CD4-positive, alpha-beta T cell (primary cell): ENCODE measurements around the gene TDRD5. TPM values are rescaled to one million over a fixed set of nuclear protein-coding genes. Genes with fewer than 3 reads are reported as not detected.

ENCODE experiments used
- ATAC-seq: fragments of 200-7000 bp; cut with Tn5 transposase; one replicate; pipeline ENCODE4 v1.10.0; 2022; ENCODE audit warnings: mild to moderate bottlenecking; ENCODE audit not compliant: poor library complexity
- CTCF ChIA-PET: fragments of 350-600 bp; sonication (Branson Sonifier 250); formaldehyde crosslinking; loops from one replicate; lab custom pipeline; 2021; ENCODE audit warnings: antibody characterized with exemption, inconsistent platforms; lab: Charles Lee
- POLR2A ChIA-PET: fragments of 350-600 bp; sonication (Branson Sonifier 250); formaldehyde crosslinking; loops from one replicate; lab custom pipeline; 2021; ENCODE audit warnings: antibody characterized with exemption, inconsistent platforms; lab: Charles Lee
- DNase-seq, 14 experiments: peaks; one replicate each; pipeline ENCODE4 v3.0.0-alpha.2; 2013 to 2020; ENCODE audit warnings: mixed read lengths in 2 of 14
- H3K27ac ChIP-seq, 2 donors: one replicate each; pipeline versions ENCODE4 v1.5.1 to v1.7.0; 2013; ENCODE audit warnings: low read length in 2 of 2, low read depth in 1 of 2, mild to moderate bottlenecking in 1 of 2
- H3K27me3 ChIP-seq, 2 experiments: 1 replicate in 1 of 2; 2 replicates in 1 of 2; pipeline versions ENCODE4 v1.6.1 to v1.7.0; 2013; ENCODE audit warnings: low read length in 2 of 2, control low read depth in 1 of 2, mild to moderate bottlenecking in 1 of 2, moderate library complexity in 1 of 2; ENCODE audit not compliant: insufficient read depth in 2 of 2, control insufficient read depth in 1 of 2
- H3K36me3 ChIP-seq: one replicate; pipeline ENCODE4 v1.6.1; 2013; ENCODE audit warnings: low read length, control low read depth; ENCODE audit not compliant: insufficient read depth
- H3K4me1 ChIP-seq: one replicate; pipeline ENCODE4 v1.6.1; 2013; ENCODE audit warnings: low read length, control low read depth; ENCODE audit not compliant: insufficient read depth
- H3K4me3 ChIP-seq: one replicate; pipeline ENCODE4 v1.5.1; 2013; ENCODE audit warnings: mild to moderate bottlenecking, low read length, moderate library complexity
- H3K9me3 ChIP-seq, 2 experiments: 1 replicate in 1 of 2; 2 replicates in 1 of 2; pipeline versions ENCODE4 v1.6.1 to v1.7.0; 2013; ENCODE audit warnings: low read length in 2 of 2, mild to moderate bottlenecking in 2 of 2, control low read depth in 1 of 2, moderate library complexity in 1 of 2; ENCODE audit not compliant: control insufficient read depth in 1 of 2, insufficient read depth in 1 of 2
- H3K27ac Mint-ChIP-seq: one replicate; pipeline ENCODE4 v1.8.0; 2020; ENCODE audit warnings: mixed read lengths
- H3K27me3 Mint-ChIP-seq: one replicate; pipeline ENCODE4 v1.8.0; 2021; ENCODE audit warnings: mixed read lengths
- H3K36me3 Mint-ChIP-seq: one replicate; pipeline ENCODE4 v1.8.0; 2021; ENCODE audit warnings: low read depth, mixed read lengths
- H3K4me1 Mint-ChIP-seq: one replicate; pipeline ENCODE4 v1.8.0; 2021; ENCODE audit warnings: low read depth, mixed read lengths
- H3K4me3 Mint-ChIP-seq: one replicate; pipeline ENCODE4 v1.8.0; 2020; ENCODE audit warnings: mild to moderate bottlenecking, mixed read lengths
- H3K9me3 Mint-ChIP-seq: one replicate; pipeline ENCODE4 v1.8.0; 2020; ENCODE audit warnings: mixed read lengths
- CTCF ChIP-seq: fragments of 200-600 bp; IDR thresholded peaks from one replicate; pipeline ENCODE4 v1.8.0; 2022; ENCODE audit warnings: antibody characterized with exemption, mild to moderate bottlenecking
- intact Hi-C, 2 experiments: fragments of 100-400 bp; cut with DNase I in 1 of 2; cut with micrococcal nuclease in 1 of 2; formaldehyde crosslinking; loops; one replicate each; pipeline versions ENCODE4 v1.15.1 to v1.9.0; 2023 to 2025; cut with DNase I, micrococcal nuclease
- total RNA-seq, 174 experiments: library from RNA in 2 of 174; stranded (reverse) in 2 of 174; gene quantifications; one replicate each; pipeline ENCODE4 v1.2.3 and lab custom pipeline; 2021 to 2026

Gene TDRD5
- total RNA-seq, 2 experiments from 2014 or later = not detected

- Histone ChIP-seq H3K27ac (no peak overlapping the region), H3K9me3 (peaks cover 0 to 22% of the 10 kb centered on the region in 2 experiments), H3K36me3 (no peaks in the 10 kb centered on the region), H3K4me3 (no peak overlapping the region), H3K27me3 (peaks cover 34 to 36% of the 10 kb centered on the region in 2 experiments), H3K4me1 (no peaks in the 10 kb centered on the region)
- no peak for TF ChIP-seq CTCF
- intact Hi-C loops = no loop called here
- H3K27me3 Mint-ChIP-seq = peaks cover 75% of the 10 kb centered on the region
- no peak for DNase-seq
- CTCF ChIA-PET = no interaction called here
- H3K4me1 Mint-ChIP-seq = no peaks in the 10 kb centered on the region
- H3K9me3 Mint-ChIP-seq = no peaks in the 10 kb centered on the region
- H3K27ac Mint-ChIP-seq = no peak overlapping the region
- POLR2A ChIA-PET = no interaction called here
- no peak for ATAC-seq
- no peak overlapping the region for H3K4me3 Mint-ChIP-seq
- no peaks in the 10 kb centered on the region for H3K36me3 Mint-ChIP-seq
Measured at GRCh38 chr1:179590671-179591070, 961 bp upstream of the TDRD5 start.

- Histone ChIP-seq H3K36me3 (no peaks in the 10 kb centered on the region), H3K4me3 (no peak overlapping the region), H3K4me1 (no peaks in the 10 kb centered on the region), H3K27me3 (peaks cover 32% of the 10 kb centered on the region in 2 experiments), H3K27ac (no peak overlapping the region), H3K9me3 (peaks cover 0 to 20% of the 10 kb centered on the region in 2 experiments)
- Mint-ChIP-seq H3K27me3 (peaks cover 71% of the 10 kb centered on the region), H3K4me1 (no peaks in the 10 kb centered on the region), H3K27ac (no peak overlapping the region), H3K9me3 (no peaks in the 10 kb centered on the region), H3K4me3 (no peak overlapping the region), H3K36me3 (no peaks in the 10 kb centered on the region)
- intact Hi-C loops = no loop called here
- ATAC-seq (no peak), DNase-seq (no peak)
- CTCF ChIA-PET = no interaction called here
- POLR2A ChIA-PET = interaction anchor here (0.6 kb wide), 1 partner anchor 1981 kb away, joined by 3 read pairs; no protein-coding TSS in a partner anchor
- TF ChIP-seq CTCF = no peak
Measured at GRCh38 chr1:179591253-179591591, 410 bp upstream of the TDRD5 start.

GRCh38 chr1:179598631-179599030 lies 7.0 kb downstream of the TDRD5 start:
- Histone ChIP-seq H3K9me3 (no peaks in the 10 kb centered on the region), H3K27me3 (peaks cover 2 to 11% of the 10 kb centered on the region in 2 experiments), H3K36me3 (no peaks in the 10 kb centered on the region), H3K4me1 (no peaks in the 10 kb centered on the region), H3K27ac (no peak overlapping the region), H3K4me3 (no peak overlapping the region)
- no peaks in the 10 kb centered on the region for H3K4me1 Mint-ChIP-seq
- H3K27me3 Mint-ChIP-seq = peaks cover 53% of the 10 kb centered on the region
- CTCF ChIA-PET = no interaction called here
- no peak overlapping the region for H3K27ac Mint-ChIP-seq
- DNase-seq (no peak), ATAC-seq (no peak)
- no peaks in the 10 kb centered on the region for H3K36me3 Mint-ChIP-seq
- no peak for TF ChIP-seq CTCF
- no peak overlapping the region for H3K4me3 Mint-ChIP-seq
- POLR2A ChIA-PET = no interaction called here
- H3K9me3 Mint-ChIP-seq = no peaks in the 10 kb centered on the region
- intact Hi-C loops = loop anchor here in 1 of 2 experiments (5.0 kb wide), 1 partner anchor 521 kb away; no protein-coding TSS in a partner anchor
